NCI-H446 (cell line): ENCODE data around the gene UBXN10.

Experiments used
- DNase-seq, 2 experiments: peaks; one replicate each; lab custom pipeline; 2025; lab: John Stamatoyannopoulos, UW

The UBXN10 gene

GRCh38 chr1:20183035-20183434, 2.9 kb upstream of the UBXN10 start:
- DNase-seq = no peak

GRCh38 chr1:20183616-20184271, 2.2 kb upstream of the UBXN10 start:
- no peak for DNase-seq

GRCh38 chr1:20184481-20184900, 1.4 kb upstream of the UBXN10 start:
- DNase-seq = no peak

- no peak for DNase-seq
These were observed 681 bp upstream of the UBXN10 start for GRCh38 chr1:20184997-20185833.

GRCh38 chr1:20187103-20187812, 1.4 kb downstream of the UBXN10 start:
- peak in 1 of 2 experiments; percentile 46 for DNase-seq

- DNase-seq = no peak
These were observed 2.0 kb downstream of the UBXN10 start for GRCh38 chr1:20187813-20188454.

- DNase-seq = no peak
These were observed 2.5 kb downstream of the UBXN10 start for GRCh38 chr1:20188455-20188817.

- DNase-seq = no peak
These were observed 3.8 kb downstream of the UBXN10 start for GRCh38 chr1:20189664-20190063.

GRCh38 chr1:20190256-20191160, 4.6 kb downstream of the UBXN10 start:
- no peak for DNase-seq

- no peak for DNase-seq
These were observed 5.5 kb downstream of the UBXN10 start for GRCh38 chr1:20191266-20191825.

- DNase-seq = peak in 1 of 2 experiments; percentile 12
These were observed 6.5 kb downstream of the UBXN10 start for GRCh38 chr1:20192364-20192763.

GRCh38 chr1:20192871-20193411, 7.0 kb downstream of the UBXN10 start:
- no peak for DNase-seq

- peak; percentile 38 to 81 for DNase-seq
These were observed 8.3 kb downstream of the UBXN10 start for GRCh38 chr1:20194224-20194623.

- DNase-seq = peak; percentile 26 to 42
These were observed 9.0 kb downstream of the UBXN10 start for GRCh38 chr1:20194757-20195461.

GRCh38 chr1:20195462-20195780, 9.5 kb downstream of the UBXN10 start:
- DNase-seq = no peak

- no peak for DNase-seq
These were observed 11.5 kb downstream of the UBXN10 start for GRCh38 chr1:20197329-20197791.

GRCh38 chr1:20198296-20198695, 12.4 kb downstream of the UBXN10 start:
- no peak for DNase-seq

GRCh38 chr1:20198918-20199317, 13.0 kb downstream of the UBXN10 start:
- no peak for DNase-seq

GRCh38 chr1:20199403-20199802, 13.5 kb downstream of the UBXN10 start:
- DNase-seq = no peak

GRCh38 chr1:20199840-20200239, 13.9 kb downstream of the UBXN10 start:
- no peak for DNase-seq
